B cell (primary cell): ENCODE results near the gene SLC19A1. TPM values are rescaled to one million over a fixed set of nuclear protein-coding genes. Genes with fewer than 3 reads are reported as not detected.
A peak's percentile ranks its signal among the peaks of the same experiment; 100 is the strongest.

Source experiments
- ATAC-seq: fragments of 200-7000 bp; cut with Tn5 transposase; one replicate; pipeline ENCODE4 v1.10.0; 2021; ENCODE audit warnings: low read depth, mild to moderate bottlenecking, moderate number of reproducible peaks, moderate library complexity
- CTCF ChIA-PET: fragments of 350-600 bp; sonication (Branson Sonifier 250); formaldehyde crosslinking; loops from one replicate; lab custom pipeline; 2021; ENCODE audit warnings: antibody characterized with exemption, inconsistent platforms; lab: Charles Lee
- POLR2A ChIA-PET: fragments of 350-600 bp; sonication (Branson Sonifier 250); formaldehyde crosslinking; loops from one replicate; lab custom pipeline; 2021; ENCODE audit warnings: antibody characterized with exemption; lab: Charles Lee
- DNase-seq: peaks from one replicate; pipeline ENCODE4 v3.0.0; 2013
- H2AFZ ChIP-seq: 2 replicates; pipeline ENCODE4 v1.6.1; 2012; ENCODE audit warnings: mild to moderate bottlenecking, low read depth, low read length; ENCODE audit not compliant: insufficient read depth, poor library complexity, severe bottlenecking
- H3K27ac ChIP-seq, 2 donors: 1 replicate in 1 of 2; 2 replicates in 1 of 2; pipeline ENCODE4 v1.5.1; 2012 to 2013; ENCODE audit warnings: low read length in 2 of 2, mild to moderate bottlenecking in 2 of 2, moderate library complexity in 1 of 2
- H3K27me3 ChIP-seq, 4 experiments: fragments of 200-600 bp in 1 of 4; sonication (generic) in 1 of 4; replicated peaks in 1 of 4; 1 replicate in 2 of 4; 2 replicates in 2 of 4; pipeline versions ENCODE4 v1.6.1 to v1.7.0; 2013 to 2016; ENCODE audit warnings: low read length in 3 of 4, mild to moderate bottlenecking in 2 of 4, mixed read lengths in 1 of 4, moderate library complexity in 1 of 4; ENCODE audit not compliant: insufficient read depth in 4 of 4, control insufficient read depth in 3 of 4; ENCODE audit errors: control extremely low read depth in 1 of 4
- H3K36me3 ChIP-seq, 2 experiments: replicated peaks in 1 of 2; 1 replicate in 1 of 2; 2 replicates in 1 of 2; pipeline versions ENCODE4 v1.6.1 to v1.7.1; 2013; ENCODE audit warnings: low read length in 1 of 2; ENCODE audit not compliant: insufficient read depth in 2 of 2, control insufficient read depth in 1 of 2; ENCODE audit errors: control extremely low read depth in 1 of 2, extremely low read depth in 1 of 2
- H3K4me1 ChIP-seq, 2 donors: fragments of 200-600 bp in 1 of 2; sonication (generic) in 1 of 2; 1 replicate in 1 of 2; 2 replicates in 1 of 2; pipeline versions ENCODE4 v1.5.1 to v1.6.1; 2013 to 2017; ENCODE audit warnings: low read length in 2 of 2; ENCODE audit not compliant: control insufficient read depth in 2 of 2, insufficient read depth in 2 of 2
- H3K4me2 ChIP-seq: replicated peaks from 2 replicates; pipeline ENCODE3; 2012; ENCODE audit warnings: mild to moderate bottlenecking, low read depth, low read length; ENCODE audit not compliant: poor library complexity, severe bottlenecking
- H3K4me3 ChIP-seq, 5 experiments: fragments of 200-600 bp in 1 of 5; sonication (generic) in 1 of 5; 1 replicate in 3 of 5; 2 replicates in 2 of 5; pipeline versions ENCODE4 v1.5.1 to v1.7.0; 2011 to 2016; ENCODE audit warnings: low read length in 4 of 5, mild to moderate bottlenecking in 4 of 5, low read depth in 2 of 5, control low read depth in 1 of 5, moderate library complexity in 1 of 5; ENCODE audit not compliant: insufficient read depth in 1 of 5; ENCODE audit errors: control extremely low read depth in 1 of 5, extremely low read depth in 1 of 5
- H3K79me2 ChIP-seq: fragments of 200-600 bp; sonication (generic); one replicate; pipeline ENCODE4 v1.6.0; 2016; ENCODE audit warnings: low read length; ENCODE audit not compliant: control insufficient read depth, insufficient read depth
- H3K9ac ChIP-seq: fragments of 200-600 bp; sonication (generic); 2 replicates; pipeline ENCODE4 v1.6.1; 2017; ENCODE audit warnings: mild to moderate bottlenecking, low read length, moderate library complexity
- H3K9me3 ChIP-seq, 3 donors: one replicate each; pipeline versions ENCODE4 v1.6.1 to v1.7.1; 2013; ENCODE audit warnings: low read length in 2 of 3; ENCODE audit not compliant: control insufficient read depth in 2 of 3, insufficient read depth in 1 of 3; ENCODE audit errors: control extremely low read depth in 1 of 3
- H4K20me1 ChIP-seq: 2 replicates; pipeline ENCODE4 v1.6.0; 2012; ENCODE audit warnings: mild to moderate bottlenecking, low read length; ENCODE audit not compliant: insufficient read depth, control insufficient read depth, poor library complexity, severe bottlenecking
- H3K27ac Mint-ChIP-seq: one replicate; pipeline ENCODE4 v1.8.0; 2021; ENCODE audit warnings: mixed read lengths
- H3K27me3 Mint-ChIP-seq: one replicate; pipeline ENCODE4 v1.8.0; 2021; ENCODE audit warnings: mixed read lengths
- H3K4me1 Mint-ChIP-seq: one replicate; pipeline ENCODE4 v1.8.0; 2021; ENCODE audit warnings: mixed read lengths
- H3K4me3 Mint-ChIP-seq: one replicate; pipeline ENCODE4 v1.8.0; 2021; ENCODE audit warnings: mixed read lengths
- H3K9me3 Mint-ChIP-seq: one replicate; pipeline ENCODE4 v1.8.0; 2022; ENCODE audit warnings: mixed read lengths; ENCODE audit not compliant: insufficient read depth
- EZH2 ChIP-seq: IDR thresholded peaks from 2 replicates; pipeline ENCODE4 v1.6.1; 2012; ENCODE audit warnings: borderline replicate concordance, low read depth, mild to moderate bottlenecking, moderate library complexity, low read length; ENCODE audit not compliant: insufficient read depth, poor library complexity, severe bottlenecking
- WGBS: methylation state at CpG from one replicate; pipeline ENCODE4 v1.1.5; 2013; ENCODE audit warnings: missing lambda C conversion rate; ENCODE audit not compliant: insufficient coverage; 5-methylcytosine and 5-hydroxymethylcytosine counted together
- intact Hi-C: fragments of 100-400 bp; cut with micrococcal nuclease; formaldehyde crosslinking; loops from one replicate; pipeline ENCODE4 v1.10.0; 2022
- polyA plus RNA-seq: library from polyadenylated mRNA; depleted of rRNA; stranded (reverse); fragments of >200 nt; gene quantifications from 2 replicates; pipeline ENCODE4 v1.2.3, GENCODE V29; 2012
- total RNA-seq, 2 donors: library from RNA; stranded (reverse); fragments of 120-200 nt in 1 of 2; gene quantifications; 1 replicate in 1 of 2; 2 replicates in 1 of 2; pipeline versions ENCODE4 v1.2.3 to v1.2.4, GENCODE V29; 2013 to 2022
- TF ChIP-seq, protein P1 (sequence below): fragments of 200-600 bp; IDR thresholded peaks from one replicate; pipeline ENCODE4 v1.8.0; 2022; ENCODE audit warnings: antibody characterized with exemption, mild to moderate bottlenecking

Gene SLC19A1
- total and polyA plus RNA-seq, 2 donors (not counting 1 experiment from before 2014, with no cell fraction given), result 8.7 to 10.1 TPM

GRCh38 chr21:45533361-45533845 is 8.8 kb downstream of the SLC19A1 start:
- H3K36me3 ChIP-seq, result peaks cover 3% of the 10 kb centered on the region in 2 experiments
- 83% methylated on average over 12 of the region's 12 CpGs for WGBS
- ChIA-PET CTCF (no interaction called here), POLR2A (no interaction called here)
- Mint-ChIP-seq H3K27me3 (no peaks in the 10 kb centered on the region), H3K27ac (no peak overlapping the region), H3K4me3 (no peak overlapping the region), H3K9me3 (no peaks in the 10 kb centered on the region), H3K4me1 (peaks cover 14% of the 10 kb centered on the region)
- H3K4me1 ChIP-seq, result peaks cover 12 to 20% of the 10 kb centered on the region in 2 donors
- H3K9me3 ChIP-seq, result peaks cover 0 to 4% (median 0%) of the 10 kb centered on the region in 3 donors
- H3K4me2 ChIP-seq, result peak overlapping the region; percentile 65
- TF ChIP-seq EZH2, result no peak
- TF ChIP-seq, protein P1, sequence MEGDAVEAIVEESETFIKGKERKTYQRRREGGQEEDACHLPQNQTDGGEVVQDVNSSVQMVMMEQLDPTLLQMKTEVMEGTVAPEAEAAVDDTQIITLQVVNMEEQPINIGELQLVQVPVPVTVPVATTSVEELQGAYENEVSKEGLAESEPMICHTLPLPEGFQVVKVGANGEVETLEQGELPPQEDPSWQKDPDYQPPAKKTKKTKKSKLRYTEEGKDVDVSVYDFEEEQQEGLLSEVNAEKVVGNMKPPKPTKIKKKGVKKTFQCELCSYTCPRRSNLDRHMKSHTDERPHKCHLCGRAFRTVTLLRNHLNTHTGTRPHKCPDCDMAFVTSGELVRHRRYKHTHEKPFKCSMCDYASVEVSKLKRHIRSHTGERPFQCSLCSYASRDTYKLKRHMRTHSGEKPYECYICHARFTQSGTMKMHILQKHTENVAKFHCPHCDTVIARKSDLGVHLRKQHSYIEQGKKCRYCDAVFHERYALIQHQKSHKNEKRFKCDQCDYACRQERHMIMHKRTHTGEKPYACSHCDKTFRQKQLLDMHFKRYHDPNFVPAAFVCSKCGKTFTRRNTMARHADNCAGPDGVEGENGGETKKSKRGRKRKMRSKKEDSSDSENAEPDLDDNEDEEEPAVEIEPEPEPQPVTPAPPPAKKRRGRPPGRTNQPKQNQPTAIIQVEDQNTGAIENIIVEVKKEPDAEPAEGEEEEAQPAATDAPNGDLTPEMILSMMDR, result no peak
- no peak overlapping the region for H2AFZ ChIP-seq
- H3K27ac ChIP-seq, result no peak overlapping the region
- no peak overlapping the region for H3K9ac ChIP-seq
- H3K27me3 ChIP-seq, result no peaks in the 10 kb centered on the region
- DNase-seq (no peak), ATAC-seq (no peak)
- no peaks in the 10 kb centered on the region for H3K79me2 ChIP-seq
- H4K20me1 ChIP-seq, result no peaks in the 10 kb centered on the region
- H3K4me3 ChIP-seq, result no peak overlapping the region
- intact Hi-C loops, result no loop called here

GRCh38 chr21:45532826-45533360 is 9.3 kb downstream of the SLC19A1 start:
- no peak overlapping the region for H3K27ac ChIP-seq
- peak overlapping the region; percentile 65 for H3K4me2 ChIP-seq
- H3K9me3 ChIP-seq, result peaks cover 0 to 4% (median 0%) of the 10 kb centered on the region in 3 donors
- no peaks in the 10 kb centered on the region for H3K27me3 Mint-ChIP-seq
- H3K27me3 ChIP-seq, result no peaks in the 10 kb centered on the region
- H3K9ac ChIP-seq, result no peak overlapping the region
- peak overlapping the region in 1 of 5 experiments; percentile 25 for H3K4me3 ChIP-seq
- WGBS, result 32% methylated on average over 5 of the region's 7 CpGs
- DNase-seq (no peak), ATAC-seq (peak; percentile 10)
- peak overlapping the region; percentile 23 for H3K4me3 Mint-ChIP-seq
- ChIA-PET CTCF (no interaction called here), POLR2A (no interaction called here)
- peak overlapping the region; percentile 38 for H3K27ac Mint-ChIP-seq
- peaks cover 12 to 20% of the 10 kb centered on the region in 2 donors for H3K4me1 ChIP-seq
- peaks cover 14% of the 10 kb centered on the region for H3K4me1 Mint-ChIP-seq
- H3K36me3 ChIP-seq, result peaks cover 3 to 5% of the 10 kb centered on the region in 2 experiments
- no peaks in the 10 kb centered on the region for H3K79me2 ChIP-seq
- intact Hi-C loops, result no loop called here
- no peaks in the 10 kb centered on the region for H3K9me3 Mint-ChIP-seq
- no peaks in the 10 kb centered on the region for H4K20me1 ChIP-seq
- H2AFZ ChIP-seq, result peak overlapping the region; percentile 60
- no peak for TF ChIP-seq EZH2
- TF ChIP-seq, protein P1, result no peak
